RWPE2 (cell line): ENCODE results near the gene CCR5AS.
"Not testable (repeated sequence)": the region's sequence is repeated elsewhere in the genome, so short reads cannot be mapped to it uniquely, and the experiment has no call there.

Source experiments
- ATAC-seq: fragments of 200-7000 bp; cut with Tn5 transposase; 3 replicates; pipeline ENCODE4 v1.9.1; 2021; ENCODE audit warnings: low read depth
- DNase-seq: peaks from one replicate; pipeline ENCODE4 v3.0.0-alpha.2; 2020; ENCODE audit warnings: low spot score
- H3K27ac ChIP-seq: fragments of 450-650 bp; 2 replicates; pipeline ENCODE4 v1.5.1; 2017; ENCODE audit warnings: mild to moderate bottlenecking; ENCODE audit not compliant: poor library complexity, severe bottlenecking
- H3K27me3 ChIP-seq: fragments of 250-450 bp; sonication (Bioruptor Pico); 2 replicates; pipeline ENCODE4 v1.5.1; 2021; ENCODE audit warnings: mild to moderate bottlenecking, moderate library complexity; ENCODE audit not compliant: insufficient read depth, poor library complexity, severe bottlenecking
- H3K36me3 ChIP-seq: fragments of 250-450 bp; sonication (Bioruptor Pico); 2 replicates; pipeline ENCODE4 v1.5.1; 2020; ENCODE audit warnings: low read depth, mild to moderate bottlenecking, moderate library complexity
- H3K4me1 ChIP-seq: fragments of 250-450 bp; sonication (Bioruptor Pico); 2 replicates; pipeline ENCODE4 v1.5.1; 2021; ENCODE audit warnings: mild to moderate bottlenecking, moderate library complexity; ENCODE audit not compliant: insufficient read depth, poor library complexity, severe bottlenecking
- H3K4me3 ChIP-seq: fragments of 250-450 bp; sonication (Bioruptor Pico); 2 replicates; pipeline ENCODE4 v1.5.1; 2021; ENCODE audit warnings: mild to moderate bottlenecking, moderate library complexity; ENCODE audit not compliant: severe bottlenecking
- H3K9me3 ChIP-seq: fragments of 250-450 bp; sonication (Bioruptor Pico); 2 replicates; pipeline ENCODE4 v1.5.1; 2021; ENCODE audit warnings: mild to moderate bottlenecking, moderate library complexity; ENCODE audit not compliant: severe bottlenecking
- CTCF ChIP-seq: fragments of 450-650 bp; IDR thresholded peaks from one replicate; pipeline ENCODE4 v1.5.1; 2017; ENCODE audit warnings: mild to moderate bottlenecking, moderate library complexity; ENCODE audit not compliant: poor library complexity, severe bottlenecking

Gene CCR5AS

GRCh38 chr3:46344476-46344875 lies 62.4 kb downstream of the CCR5AS start:
- TF ChIP-seq CTCF: no peak
- Histone ChIP-seq H3K27ac (no peak overlapping the region), H3K9me3 (peaks cover 6% of the 10 kb centered on the region)

GRCh38 chr3:46338840-46339239 lies 68.0 kb downstream of the CCR5AS start:
- DNase-seq (no peak), ATAC-seq (no peak)
- peaks cover 6% of the 10 kb centered on the region for H3K9me3 ChIP-seq
- H3K27me3 ChIP-seq: no peaks in the 10 kb centered on the region
- H3K27ac ChIP-seq: no peak overlapping the region
- TF ChIP-seq CTCF: no peak
- H3K4me1 ChIP-seq: peaks cover 10% of the 10 kb centered on the region
- no peak overlapping the region for H3K4me3 ChIP-seq
- H3K36me3 ChIP-seq: no peaks in the 10 kb centered on the region

More at GRCh38 chr3:46344476-46344875, 62.4 kb downstream of the CCR5AS start:
- H3K4me3 ChIP-seq: no peak overlapping the region
- ATAC-seq (no peak), DNase-seq (no peak)
- H3K27me3 ChIP-seq: no peaks in the 10 kb centered on the region
- no peaks in the 10 kb centered on the region for H3K36me3 ChIP-seq
- no peaks in the 10 kb centered on the region for H3K4me1 ChIP-seq

GRCh38 chr3:46337911-46338310 lies 69.0 kb downstream of the CCR5AS start:
- Histone ChIP-seq H3K27ac (no peak overlapping the region), H3K4me3 (no peak overlapping the region), H3K36me3 (no peaks in the 10 kb centered on the region), H3K27me3 (no peaks in the 10 kb centered on the region), H3K4me1 (peaks cover 10% of the 10 kb centered on the region), H3K9me3 (peaks cover 6% of the 10 kb centered on the region)
- peak; percentile 64; the same call in 2 of the 3 replicates for ATAC-seq
- TF ChIP-seq CTCF: no peak
- DNase-seq: no peak

GRCh38 chr3:46335541-46335940 lies 71.3 kb downstream of the CCR5AS start:
- DNase-seq (no peak), ATAC-seq (no peak)
- no peaks in the 10 kb centered on the region for H3K36me3 ChIP-seq
- H3K4me3 ChIP-seq: no peak overlapping the region
- peak overlapping the region; percentile 41 for H3K27ac ChIP-seq
- H3K4me1 ChIP-seq: peaks cover 10% of the 10 kb centered on the region
- H3K9me3 ChIP-seq: peaks cover 6% of the 10 kb centered on the region
- TF ChIP-seq CTCF: no peak
- H3K27me3 ChIP-seq: no peaks in the 10 kb centered on the region

- no peaks in the 10 kb centered on the region for H3K27me3 ChIP-seq
- TF ChIP-seq CTCF: no peak
- no peaks in the 10 kb centered on the region for H3K36me3 ChIP-seq
- DNase-seq (no peak), ATAC-seq (peak; percentile 84)
- peak overlapping the region; percentile 41 for H3K27ac ChIP-seq
- no peak overlapping the region for H3K4me3 ChIP-seq
- H3K9me3 ChIP-seq: peaks cover 5% of the 10 kb centered on the region
- peaks cover 10% of the 10 kb centered on the region for H3K4me1 ChIP-seq
These were observed 72.0 kb downstream of the CCR5AS start for GRCh38 chr3:46334741-46335478.

- not testable (repeated sequence) for H3K36me3 ChIP-seq, H3K27me3 ChIP-seq, DNase-seq, H3K9me3 ChIP-seq, H3K27ac ChIP-seq, ATAC-seq, H3K4me3 ChIP-seq
- peaks cover 10% of the 10 kb centered on the region for H3K4me1 ChIP-seq
These were observed 76.2 kb downstream of the CCR5AS start for GRCh38 chr3:46330676-46331075.
